Measurements from ENCODE around the gene DNMT3L.

DNA sequence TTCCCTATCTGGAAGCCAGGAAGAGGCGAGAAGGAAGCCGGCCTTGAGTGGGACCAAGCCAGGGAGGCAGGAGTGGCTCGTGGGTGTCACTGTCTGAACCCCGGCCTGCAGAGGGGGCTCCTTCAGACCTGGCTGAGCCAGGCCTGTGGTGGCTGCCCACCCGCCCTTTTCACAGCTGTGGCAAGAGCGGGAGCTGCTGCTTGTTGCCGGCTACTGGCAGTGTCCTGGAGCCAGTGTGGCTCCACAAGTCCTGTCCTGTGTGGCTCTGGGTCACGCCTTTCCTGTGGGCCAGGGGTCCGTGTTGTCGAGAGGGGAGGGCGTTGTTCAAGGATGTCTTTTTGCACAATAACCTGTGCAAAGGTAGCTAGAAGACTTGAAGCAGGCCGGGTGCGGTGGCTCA is 39.4 kb upstream of the DNMT3L start:
- peak; percentile 17 for TF ChIP-seq CTCF (IDR thresholded peaks at IDR 0.05; ENCODE audit: low read depth, low read length, poor library complexity, severe bottlenecking)
- TF ChIP-seq EZH2phosphoT487 (IDR thresholded peaks at IDR 0.05; ENCODE audit: borderline replicate concordance, low read length): no peak
